Psoas muscle (tissue), 8 donors: ENCODE measurements around the gene RNU5D-1. TPM values are rescaled to one million over a fixed set of nuclear protein-coding genes. Genes with fewer than 3 reads are reported as not detected.

ENCODE experiments used
- ATAC-seq, 4 donors: fragments of 200-7000 bp; cut with Tn5 transposase; one replicate each; pipeline ENCODE4 v1.9.1; 2020; ENCODE audit warnings: moderate library complexity in 3 of 4, mild to moderate bottlenecking in 2 of 4
- DNase-seq, 2 donors: peaks; one replicate each; pipeline ENCODE4 v3.0.0-alpha.2; 2020
- H3K27ac ChIP-seq: fragments of 200-600 bp; one replicate; pipeline ENCODE4 v1.8.0; 2022
- H3K27me3 ChIP-seq, 3 donors: fragments of 200-600 bp in 1 of 3; one replicate each; pipeline versions ENCODE4 v1.6.1 to v1.8.0; 2013 to 2022; ENCODE audit warnings: low read length in 2 of 3, mild to moderate bottlenecking in 2 of 3, moderate library complexity in 1 of 3; ENCODE audit not compliant: insufficient read depth in 3 of 3
- H3K36me3 ChIP-seq, 2 donors: fragments of 200-600 bp in 1 of 2; one replicate each; pipeline versions ENCODE4 v1.6.1 to v1.8.0; 2013 to 2022; ENCODE audit warnings: low read depth in 1 of 2, mild to moderate bottlenecking in 1 of 2, moderate library complexity in 1 of 2; ENCODE audit not compliant: insufficient read depth in 1 of 2
- H3K4me1 ChIP-seq: fragments of 200-600 bp; one replicate; pipeline ENCODE4 v1.8.0; 2022
- H3K4me3 ChIP-seq: fragments of 200-600 bp; one replicate; pipeline ENCODE4 v1.8.0; 2022; ENCODE audit warnings: mild to moderate bottlenecking
- H3K9me3 ChIP-seq: fragments of 200-600 bp; one replicate; pipeline ENCODE4 v1.8.0; 2022
- CTCF ChIP-seq: fragments of 200-600 bp; IDR thresholded peaks from one replicate; pipeline ENCODE4 v1.8.0; 2022; ENCODE audit warnings: antibody characterized with exemption
- WGBS, 3 donors: extraction: QIAGEN DNeasy Blood & Tissue Kit; methylation state at CpG; one replicate each; pipeline versions ENCODE4 v1.1.6 to v1.1.7; 2013; 5-methylcytosine and 5-hydroxymethylcytosine counted together
- intact Hi-C, 2 donors: fragments of 100-400 bp; cut with DNase I; formaldehyde crosslinking; loops; one replicate each; pipeline versions ENCODE4 v1.11.0 to v1.14.2; 2022
- polyA plus RNA-seq, 3 donors: library from polyadenylated mRNA; stranded (reverse); fragments of 200-250 nt; gene quantifications; one replicate each; pipeline ENCODE4 v1.2.3, GENCODE V29; 2013
- total RNA-seq, 4 donors: library from RNA; stranded (reverse); fragmentation: NEBNext Ultra II Directional in 2 of 4; extraction: Animal tissue kit (Norgen Biotek cat#: 25700) in 2 of 4; gene quantifications; one replicate each; pipeline versions ENCODE4 v1.2.1 to v1.2.4, GENCODE V29; 2021 to 2023
- donor health status: healthy with polysubstance abuse.
- donor health status: DM: no; HTN: no; CAD: no; lungs with moderate emphysema.
- donor health status: Bipolar disorder and iron deficiency.
- donor health status: healthy.
- donor health status: DM: yes; HTN: yes; CAD: no.
- donor health status: DM: no; HTN: no; CAD: no.
- donor health status: DM: no; HTN: no; CAD: no.
- donor health status: DM: yes; HTN: yes; CAD: no.

The RNU5D-1 gene
- total and polyA plus RNA-seq, 7 donors: not detected

- intact Hi-C loops: no loop called here
- H3K27me3 ChIP-seq: peaks cover 0 to 3% (median 2%) of the 10 kb centered on the region in 3 donors
- peak overlapping the region; percentile 57 for H3K27ac ChIP-seq
- WGBS, 3 donors: 33 to 43% (median 37%) methylated on average over 6 of the region's 6 CpGs
- no peak overlapping the region for H3K4me3 ChIP-seq
- no peak for TF ChIP-seq CTCF
- no peak for DNase-seq
- H3K4me1 ChIP-seq: peaks cover 7% of the 10 kb centered on the region
- no peaks in the 10 kb centered on the region for H3K9me3 ChIP-seq
- no peaks in the 10 kb centered on the region for H3K36me3 ChIP-seq
- peak; percentile 74 to 93 (median 87) for ATAC-seq
Observed at GRCh38 chr1:44713321-44713781, 17.6 kb downstream of the RNU5D-1 start.

- WGBS, 3 donors: 36 to 42% (median 37%) methylated on average over 15 of the region's 15 CpGs
- Histone ChIP-seq H3K4me1 (no peaks in the 10 kb centered on the region), H3K4me3 (peak overlapping the region; percentile 25), H3K27me3 (peaks cover 0 to 3% (median 2%) of the 10 kb centered on the region in 3 donors), H3K36me3 (no peaks in the 10 kb centered on the region), H3K27ac (no peak overlapping the region), H3K9me3 (no peaks in the 10 kb centered on the region)
- ATAC-seq: peak; percentile 56 to 80 (median 74)
- DNase-seq: no peak
- TF ChIP-seq CTCF: peak; percentile 62
- intact Hi-C loops: no loop called here
Observed at GRCh38 chr1:44707959-44708831, 22.8 kb downstream of the RNU5D-1 start.

GRCh38 chr1:44707112-44707881 lies 23.7 kb downstream of the RNU5D-1 start:
- no peak overlapping the region for H3K27ac ChIP-seq
- 89 to 92% (median 90%) methylated on average over 6 of the region's 6 CpGs for WGBS, 3 donors
- H3K9me3 ChIP-seq: no peaks in the 10 kb centered on the region
- no peak for TF ChIP-seq CTCF
- DNase-seq (no peak), ATAC-seq (no peak)
- H3K36me3 ChIP-seq: no peaks in the 10 kb centered on the region
- no peak overlapping the region for H3K4me3 ChIP-seq
- peaks cover 0 to 3% (median 2%) of the 10 kb centered on the region in 3 donors for H3K27me3 ChIP-seq
- H3K4me1 ChIP-seq: no peaks in the 10 kb centered on the region
- intact Hi-C loops: no loop called here

DNA sequence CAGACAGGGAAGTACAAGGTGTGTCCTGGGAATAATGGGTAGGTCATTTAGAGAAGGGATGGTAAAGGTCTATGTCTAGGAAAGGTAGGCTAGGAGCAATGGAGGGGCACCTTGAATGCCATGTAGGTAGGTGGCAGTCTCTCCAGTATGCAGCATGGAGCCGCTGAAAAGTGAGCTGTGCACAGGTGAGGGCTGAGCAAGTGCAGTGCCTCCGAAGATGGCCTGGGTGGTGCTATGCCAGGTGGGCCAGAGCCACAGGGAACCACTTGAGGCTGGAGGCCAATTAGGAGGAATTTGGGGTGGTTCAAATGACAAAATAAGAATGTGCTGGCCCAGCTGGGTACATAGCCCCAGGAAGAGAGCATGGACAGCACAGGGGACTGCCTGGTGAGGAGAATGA lies 25.0 kb downstream of the RNU5D-1 start:
- ATAC-seq (no peak), DNase-seq (no peak)
- no peaks in the 10 kb centered on the region for H3K36me3 ChIP-seq
- H3K4me1 ChIP-seq: no peaks in the 10 kb centered on the region
- no peak for TF ChIP-seq CTCF
- no peak overlapping the region for H3K27ac ChIP-seq
- no peak overlapping the region for H3K4me3 ChIP-seq
- no peaks in the 10 kb centered on the region for H3K9me3 ChIP-seq
- peaks cover 0 to 3% (median 2%) of the 10 kb centered on the region in 3 donors for H3K27me3 ChIP-seq
- WGBS, 3 donors: 51 to 81% (median 55%) methylated on average over 2 of the region's 2 CpGs
- intact Hi-C loops: no loop called here
